Hematopoietic multipotent progenitor cell (in vitro differentiated cells): ENCODE data around the gene CPA3. TPM values are rescaled to one million over a fixed set of nuclear protein-coding genes. Genes with fewer than 3 reads are reported as not detected.
A peak's percentile ranks its signal among the peaks of the same experiment; 100 is the strongest.

Experiments used
- DNase-seq, 3 donors: peaks; one replicate each; pipeline ENCODE4 v3.0.0-alpha.2; 2011 to 2015; ENCODE audit warnings: low read depth in 2 of 3, low spot score in 2 of 3
- total RNA-seq: library from RNA; depleted of rRNA; stranded (reverse); fragments of >200 nt; gene quantifications from one replicate; pipeline ENCODE4 v1.2.3, GENCODE V29; 2012

The CPA3 gene
- total RNA-seq, 1 donor, result 80.5 TPM

DNA sequence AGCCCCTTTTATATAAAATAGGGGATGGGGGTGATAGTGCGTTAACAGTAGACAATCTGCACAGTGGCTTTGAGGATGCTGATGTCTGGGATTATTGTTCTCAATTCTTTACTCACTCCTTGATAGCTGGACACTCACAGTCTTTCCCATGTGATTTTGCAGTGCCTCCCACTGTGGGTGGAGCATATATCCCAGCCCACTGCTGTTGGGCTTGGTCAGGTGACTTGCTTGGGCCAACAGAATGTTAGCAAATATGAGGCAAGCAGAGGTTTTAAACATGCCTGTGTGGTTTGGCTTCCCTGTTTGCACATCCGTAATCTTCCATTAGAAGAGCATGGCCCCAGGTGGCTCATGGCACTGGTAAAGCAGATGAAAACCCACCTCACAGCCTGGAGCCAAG lies 46.5 kb downstream of the CPA3 start:
- DNase-seq, result no peak

DNA sequence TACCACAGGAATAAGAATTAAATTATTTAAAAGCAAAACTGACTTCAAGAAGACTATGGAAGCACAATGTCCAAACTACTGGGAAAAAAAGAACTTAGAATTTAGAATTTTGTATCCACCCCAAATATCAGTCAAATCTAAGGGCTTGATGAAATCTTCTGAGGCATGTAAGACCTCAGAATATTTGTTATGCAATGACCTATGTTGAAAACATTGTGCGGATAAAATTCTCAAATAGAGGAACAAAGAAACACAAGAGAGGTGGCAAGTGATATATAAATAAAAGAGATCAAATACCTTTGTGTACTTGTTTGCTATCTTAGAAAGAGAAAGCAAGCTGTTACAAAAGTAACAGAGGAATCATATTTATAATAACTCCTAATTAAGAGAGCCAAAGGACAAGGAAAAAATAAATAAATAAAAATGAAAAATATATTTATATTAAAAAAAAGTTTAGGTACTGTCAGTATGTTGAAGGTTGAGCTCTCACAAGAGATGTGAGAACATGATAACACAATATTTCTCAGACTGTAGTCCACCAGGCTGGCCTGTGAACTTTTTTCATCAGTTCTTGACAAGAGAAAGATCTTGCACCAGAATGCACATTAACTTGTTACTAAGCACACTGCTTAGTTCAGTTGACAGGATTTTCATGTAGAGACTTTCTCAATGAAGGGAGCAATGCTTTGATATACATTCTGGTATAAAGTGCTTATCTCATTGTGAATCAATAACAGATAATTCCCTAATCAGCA lies 50.0 kb downstream of the CPA3 start:
- DNase-seq, result peak in 1 of 3 donors; percentile 2

- no peak for DNase-seq
Measured at GRCh38 chr3:148916132-148916531, 51.0 kb downstream of the CPA3 start.

DNA sequence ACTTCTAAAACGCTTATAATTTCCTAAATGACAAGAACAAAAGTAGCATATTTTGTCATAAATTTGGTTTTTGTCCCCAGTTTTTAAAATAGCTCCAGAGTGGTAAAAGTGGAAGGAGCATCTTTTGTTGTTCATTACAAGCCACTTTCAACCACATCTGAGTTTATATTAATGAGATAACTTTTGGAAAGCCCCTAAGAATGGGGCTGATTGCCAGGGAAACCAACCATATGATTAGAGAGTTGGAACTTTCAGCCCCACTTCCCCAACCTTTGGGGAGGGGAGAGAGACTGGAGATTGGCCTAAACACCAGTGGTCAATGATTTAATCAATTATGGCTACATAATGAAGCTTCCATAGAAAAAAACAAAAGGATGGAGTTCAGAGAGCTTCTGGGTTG lies 57.4 kb downstream of the CPA3 start:
- no peak for DNase-seq

GRCh38 chr3:148923592-148923991 lies 58.5 kb downstream of the CPA3 start:
- no peak for DNase-seq

DNA sequence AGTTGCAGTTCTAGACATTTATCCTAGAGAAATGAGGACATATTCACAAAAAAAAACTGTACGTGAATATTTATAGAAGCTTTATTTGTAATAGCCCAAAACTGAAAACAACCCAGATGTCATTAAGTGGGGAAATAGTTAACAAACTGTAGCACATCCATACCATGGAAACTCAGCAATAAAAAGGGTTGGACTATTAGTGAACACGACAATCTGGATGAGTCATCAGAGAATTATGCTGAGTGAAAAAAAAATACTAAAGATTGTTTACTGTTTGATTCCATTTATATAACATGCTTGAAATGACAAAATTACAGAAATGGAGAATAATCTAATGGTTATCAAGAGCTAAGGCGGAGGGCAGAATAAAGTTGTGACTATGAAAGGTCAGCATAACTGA lies 59.5 kb downstream of the CPA3 start:
- no peak for DNase-seq

DNA sequence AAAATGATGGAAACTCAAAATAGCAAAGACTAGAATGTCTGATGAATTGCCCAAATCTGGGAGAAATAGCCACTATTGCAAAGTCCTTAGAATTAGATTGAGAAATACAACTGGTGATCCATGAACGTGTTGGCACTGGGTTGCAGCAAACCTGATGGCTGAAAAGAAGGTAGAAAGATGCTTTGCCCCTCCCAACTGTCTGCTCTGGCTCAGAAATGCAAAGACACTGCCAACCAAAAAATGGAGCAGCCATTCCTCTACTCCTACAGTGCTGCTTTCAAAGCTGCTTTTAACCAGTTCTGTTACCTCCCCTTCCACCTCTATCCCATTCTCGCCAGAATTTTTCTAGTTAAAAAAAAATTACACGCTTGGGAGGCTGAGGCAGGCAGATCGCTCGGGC lies 60.7 kb downstream of the CPA3 start:
- no peak for DNase-seq

GRCh38 chr3:148930752-148931151 lies 65.7 kb downstream of the CPA3 start:
- DNase-seq, result no peak

DNA sequence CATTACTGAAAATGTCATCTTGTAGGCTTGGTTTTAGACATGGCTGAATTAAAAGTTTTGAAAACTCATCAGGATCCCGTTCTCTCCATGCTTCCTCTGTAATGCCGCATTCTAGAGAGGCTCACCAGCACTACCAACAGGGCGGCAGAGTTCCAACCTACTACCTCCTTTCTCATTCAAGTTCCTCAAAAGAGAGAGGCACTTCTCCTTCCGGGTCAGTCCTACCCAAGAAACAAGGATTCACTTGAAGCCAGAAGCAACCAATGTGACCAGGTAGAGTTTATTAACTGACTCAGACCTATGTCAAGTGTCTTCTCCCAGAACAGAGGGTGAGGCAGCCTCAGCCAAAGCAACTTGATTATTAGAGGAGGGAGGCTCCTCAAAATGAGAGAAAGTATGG lies 66.5 kb downstream of the CPA3 start:
- no peak for DNase-seq

DNA sequence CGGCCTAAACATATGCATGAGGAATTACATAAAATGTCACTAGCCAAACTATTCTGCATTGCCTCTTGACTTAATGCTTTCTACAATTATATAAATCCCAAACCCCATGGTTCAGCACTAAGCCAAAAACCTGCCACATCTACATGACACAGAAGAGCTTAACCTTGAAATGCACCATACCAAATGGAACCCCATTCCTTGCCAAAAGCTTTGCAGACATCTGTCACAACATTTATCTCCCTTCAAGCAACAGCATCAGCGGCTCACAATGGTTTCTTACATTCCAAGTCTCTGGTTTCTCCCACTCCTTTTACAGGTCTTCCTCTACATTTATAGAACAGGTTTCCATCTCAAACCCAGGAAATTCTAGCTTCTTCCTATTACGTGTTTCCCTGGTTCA lies 67.9 kb downstream of the CPA3 start:
- DNase-seq, result no peak

GRCh38 chr3:148937467-148938255 lies 72.6 kb downstream of the CPA3 start:
- no peak for DNase-seq

- no peak for DNase-seq
Measured at GRCh38 chr3:148938306-148938705, 73.2 kb downstream of the CPA3 start.

DNA sequence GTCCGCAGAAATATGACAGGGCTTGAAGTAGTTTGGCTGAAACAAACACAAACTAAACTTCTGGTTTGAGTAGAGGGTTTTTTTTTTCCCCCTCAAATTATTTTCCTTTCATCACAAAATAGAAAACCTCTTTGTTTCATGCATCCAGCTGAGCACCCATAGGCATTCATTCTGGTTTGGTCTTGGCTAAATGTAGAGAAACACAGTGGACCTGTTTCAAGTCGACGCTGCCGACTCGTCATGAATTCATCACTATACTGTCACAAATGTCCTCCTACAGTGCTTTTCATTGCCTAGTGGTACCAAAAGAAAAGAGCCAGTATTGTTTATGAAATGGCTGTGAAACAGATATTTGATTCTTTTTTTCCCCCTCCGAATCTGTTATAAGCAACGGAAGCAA lies 73.8 kb downstream of the CPA3 start:
- no peak for DNase-seq

- DNase-seq, result no peak
Measured at GRCh38 chr3:148940983-148941382, 75.9 kb downstream of the CPA3 start.

DNA sequence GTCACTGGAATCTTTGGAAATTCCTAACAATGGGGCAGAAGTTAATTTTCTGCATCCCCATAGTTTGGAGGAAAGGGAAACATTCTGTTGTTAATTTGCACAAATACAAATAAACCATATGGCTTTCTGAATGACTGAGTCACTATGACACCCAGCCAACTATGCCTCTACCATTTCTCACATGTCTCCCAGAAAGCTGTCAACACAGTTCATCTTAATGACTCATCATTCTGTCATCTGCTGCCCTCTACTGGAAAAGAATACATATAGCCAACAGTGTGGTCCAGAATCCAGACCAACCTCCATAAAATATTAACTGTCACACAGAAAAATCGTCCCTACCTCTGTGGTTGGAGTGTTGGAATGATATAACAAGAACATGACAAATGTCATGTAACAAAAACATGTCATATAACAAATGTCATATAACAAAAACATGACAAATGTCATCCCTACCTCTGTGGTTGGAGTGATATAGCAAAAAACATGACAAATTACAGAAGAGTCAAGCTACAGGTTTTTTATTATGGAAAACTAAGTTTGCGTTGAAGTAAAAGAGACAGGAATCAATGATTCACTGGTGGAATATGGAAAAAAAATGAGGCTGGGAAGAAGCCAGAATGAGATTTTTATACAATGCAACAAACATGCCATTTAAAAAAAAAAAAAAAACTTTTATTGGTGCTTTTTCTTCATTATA lies 78.6 kb downstream of the CPA3 start:
- peak in 2 of 3 donors; percentile 56 to 76 for DNase-seq

DNA sequence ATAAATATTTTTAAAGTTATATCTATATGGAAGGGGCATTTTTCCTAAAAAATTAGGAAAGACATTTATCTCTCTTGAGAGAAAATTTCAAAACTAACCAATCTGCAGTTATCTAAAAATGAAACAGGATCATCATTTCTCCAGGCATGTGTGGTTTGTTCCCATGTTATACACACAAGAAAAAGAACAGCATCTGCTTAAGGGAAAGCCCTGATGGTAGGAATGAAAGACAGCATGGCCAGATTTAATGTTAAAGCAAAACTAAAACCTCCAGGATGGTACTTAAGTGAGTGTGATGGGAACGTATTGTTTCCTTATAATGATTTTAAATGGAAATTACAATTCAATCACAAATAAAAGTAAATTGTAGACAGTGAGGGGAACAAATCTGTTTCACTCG lies 80.0 kb downstream of the CPA3 start:
- DNase-seq, result no peak

Other genes starting within 250 kb of the CPA3 start
- gene AGTR1, start 167.4 kb upstream of the CPA3 start, total RNA-seq, result not detected
- under 0.01 TPM for gene CPB1, start 37.5 kb upstream of the CPA3 start, total RNA-seq
- gene GYG1, start 126.2 kb downstream of the CPA3 start, total RNA-seq, result 38.2 TPM
- 22.4 TPM for gene HLTF, start 221.2 kb downstream of the CPA3 start, total RNA-seq